ENCODE measurements around the gene ARPC5.
A peak's percentile ranks its signal among the peaks of the same experiment; 100 is the strongest.
"Not testable (repeated sequence)": the region's sequence is repeated elsewhere in the genome, so short reads cannot be mapped to it uniquely, and the experiment has no call there.

Gene ARPC5

GRCh38 chr1:183635606-183636333, at the start of gene ARPC5:
Gene ARPC5 (minus strand): TSS chr1:183635783. CDS start chr1:183635659, 124 bp downstream.
- peak; percentile 89 to 93 (median 92) for DNase-seq

GRCh38 chr1:183685112-183685713, 49.6 kb upstream of the ARPC5 start:
- DNase-seq: peak in 4 of 6 experiments; percentile 0 to 64 (median 40)

DNA sequence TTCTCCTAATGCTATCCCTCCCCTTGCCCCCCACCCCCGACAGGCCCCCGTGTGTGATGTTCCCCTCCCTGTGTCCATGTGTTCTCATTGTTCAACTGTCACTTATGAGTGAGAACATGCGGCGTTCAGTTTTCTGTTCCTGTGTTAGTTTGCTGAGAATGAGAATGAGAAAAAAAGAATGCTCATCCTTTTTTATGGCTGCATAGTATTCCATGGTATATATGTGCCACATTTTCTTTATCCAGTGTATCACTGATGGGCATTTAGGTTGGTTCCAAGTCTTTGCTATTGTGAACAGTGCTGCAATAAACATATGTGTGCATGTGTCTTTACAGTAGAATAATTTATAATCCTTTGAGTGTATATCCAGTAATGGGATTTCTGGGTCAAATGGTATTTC, 43.8 kb upstream of the ARPC5 start:
- DNase-seq: not testable (repeated sequence)

GRCh38 chr1:183678819-183679218, 43.2 kb upstream of the ARPC5 start:
- no peak for DNase-seq

GRCh38 chr1:183676586-183677189, 41.1 kb upstream of the ARPC5 start:
- DNase-seq: no peak

GRCh38 chr1:183675883-183676585, 40.5 kb upstream of the ARPC5 start:
- DNase-seq: no peak

GRCh38 chr1:183675381-183675780, 39.8 kb upstream of the ARPC5 start:
- DNase-seq: no peak

DNA sequence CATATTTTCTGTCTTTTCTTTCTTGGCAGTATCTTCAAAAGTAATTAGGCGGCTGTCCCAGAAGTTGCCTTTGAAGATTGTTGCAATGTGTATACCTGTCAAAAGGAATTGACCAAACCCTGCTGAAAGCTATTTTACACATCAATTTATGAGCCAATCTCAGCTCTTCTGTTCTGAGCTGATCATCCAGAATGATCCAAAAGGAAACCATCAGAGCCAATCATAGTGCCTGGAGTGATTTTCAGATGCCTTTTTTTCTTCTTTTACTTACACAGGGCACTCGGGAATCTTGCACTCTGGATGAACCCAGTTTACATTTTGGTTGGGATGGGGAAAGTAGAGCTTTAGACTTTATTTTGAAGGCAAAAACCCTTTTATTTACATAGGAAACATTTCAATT, 39.3 kb upstream of the ARPC5 start:
- no peak for DNase-seq

GRCh38 chr1:183674339-183674738, 38.8 kb upstream of the ARPC5 start:
- DNase-seq: no peak

- no peak for DNase-seq
These were observed 38.2 kb upstream of the ARPC5 start for GRCh38 chr1:183673605-183674323.

DNA sequence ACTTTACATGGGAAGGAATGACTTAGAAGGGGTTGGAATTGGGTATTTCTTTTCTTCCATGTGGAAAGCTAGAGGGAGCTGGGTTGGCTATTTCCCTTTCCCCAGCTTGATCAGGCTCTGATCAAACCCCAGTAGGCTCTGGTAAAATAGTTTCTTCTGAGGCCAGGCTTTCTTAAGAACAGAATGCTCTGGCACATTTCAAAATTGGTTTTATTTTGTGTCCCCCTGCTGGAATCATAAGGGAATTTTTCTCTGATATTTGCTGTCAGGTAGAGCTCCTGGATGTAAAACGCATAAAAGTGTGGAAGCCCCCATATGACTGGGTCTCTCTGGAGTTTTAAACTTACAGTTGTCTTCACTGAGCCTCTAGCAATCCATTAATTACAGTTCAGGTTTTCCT, 34.6 kb upstream of the ARPC5 start:
- no peak for DNase-seq

DNA sequence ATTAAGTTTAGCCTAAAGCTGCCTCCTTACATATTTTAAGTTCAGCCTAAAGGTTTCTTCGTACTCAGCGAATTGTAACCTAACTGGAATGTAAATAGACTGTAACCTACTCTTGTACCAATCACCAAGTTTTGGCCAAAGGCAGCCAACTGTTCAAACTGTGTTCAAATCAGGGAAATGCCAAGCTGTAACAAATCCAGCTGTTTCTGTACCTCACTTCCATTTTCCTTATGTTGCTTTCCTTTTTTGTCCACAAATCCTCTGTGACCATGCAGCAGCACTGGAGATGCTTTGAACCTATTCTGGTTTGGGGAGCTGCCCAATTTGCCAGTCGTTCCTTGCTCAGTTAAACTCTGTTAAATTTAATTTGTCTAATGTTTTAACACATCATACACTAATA, 20.8 kb upstream of the ARPC5 start:
- no peak for DNase-seq

DNA sequence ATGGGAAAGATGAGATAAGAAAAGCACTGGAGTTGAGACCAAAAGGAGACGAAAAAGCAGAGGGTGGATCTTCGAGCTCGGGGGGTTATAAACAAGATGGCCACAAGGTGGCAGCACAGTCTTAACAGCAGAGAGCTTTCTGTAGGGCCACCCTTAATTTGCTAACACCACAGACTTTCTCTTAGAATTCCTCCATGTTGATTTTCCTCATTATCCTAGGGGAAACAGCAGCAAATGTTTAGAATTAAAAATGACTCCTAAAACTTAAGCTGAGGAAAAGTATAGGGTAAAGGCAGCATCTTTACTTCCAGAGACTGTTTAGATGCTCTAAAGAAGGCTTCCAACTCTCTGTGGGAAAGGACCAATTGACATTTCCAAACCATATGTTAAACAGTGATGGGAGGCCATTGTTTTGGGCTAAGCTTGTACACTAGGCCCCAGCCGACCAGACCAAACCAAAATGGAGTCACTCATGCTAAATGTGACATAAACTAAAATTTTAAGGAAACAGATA, 20.0 kb upstream of the ARPC5 start:
- peak; percentile 23 to 80 (median 54) for DNase-seq

- no peak for DNase-seq
These were observed 19.1 kb upstream of the ARPC5 start for GRCh38 chr1:183654706-183655105.

GRCh38 chr1:183653876-183654451, 18.4 kb upstream of the ARPC5 start:
- DNase-seq: no peak

DNA sequence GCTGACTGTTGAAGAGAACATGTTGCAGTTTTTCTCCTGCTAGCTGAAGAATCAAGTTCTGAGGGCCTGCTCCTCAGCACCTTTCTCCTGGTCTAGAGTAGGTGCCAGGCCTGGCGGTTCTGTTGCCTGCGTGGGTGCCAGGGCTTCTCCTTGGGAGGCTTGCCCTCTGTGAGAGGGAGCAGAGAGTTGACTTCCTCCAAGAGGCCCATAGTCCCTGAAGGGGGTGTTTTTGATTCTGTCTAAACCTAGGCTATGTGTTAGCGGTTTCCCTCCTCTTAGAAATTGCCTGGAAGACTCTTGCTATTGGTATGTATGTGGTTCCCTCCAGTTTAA, 17.8 kb upstream of the ARPC5 start:
- DNase-seq: no peak

GRCh38 chr1:183652547-183653461, 17.2 kb upstream of the ARPC5 start, which contains the start of gene APOBEC4:
Gene APOBEC4 (minus strand): TSS chr1:183653316. CDS start chr1:183648781, 4,535 bp downstream.
- peak in 1 of 6 experiments; percentile 5 for DNase-seq

DNA sequence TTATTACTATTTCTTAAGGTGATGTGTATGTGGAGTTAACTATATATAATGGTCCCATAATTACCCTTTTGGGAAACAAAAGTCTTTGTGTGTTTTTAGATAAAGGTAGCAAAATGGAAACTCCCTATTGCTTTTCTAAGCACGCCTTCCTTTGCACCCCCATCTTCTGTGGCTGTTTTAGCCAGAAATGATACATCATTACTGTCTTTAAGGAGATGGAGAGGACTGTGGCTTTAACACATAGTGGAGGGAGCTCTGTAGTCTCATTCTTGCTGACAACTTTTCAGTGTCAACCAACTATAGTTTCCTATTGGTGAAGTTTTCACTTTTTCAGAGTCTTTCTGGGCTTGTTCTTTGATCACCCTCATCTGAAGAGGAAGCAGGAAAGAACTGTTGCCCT, 16.5 kb upstream of the ARPC5 start:
- peak in 1 of 6 experiments; percentile 36 for DNase-seq

GRCh38 chr1:183651612-183652011, 16.0 kb upstream of the ARPC5 start:
- no peak for DNase-seq

- DNase-seq: no peak
These were observed 12.5 kb upstream of the ARPC5 start for GRCh38 chr1:183648042-183648441.

DNA sequence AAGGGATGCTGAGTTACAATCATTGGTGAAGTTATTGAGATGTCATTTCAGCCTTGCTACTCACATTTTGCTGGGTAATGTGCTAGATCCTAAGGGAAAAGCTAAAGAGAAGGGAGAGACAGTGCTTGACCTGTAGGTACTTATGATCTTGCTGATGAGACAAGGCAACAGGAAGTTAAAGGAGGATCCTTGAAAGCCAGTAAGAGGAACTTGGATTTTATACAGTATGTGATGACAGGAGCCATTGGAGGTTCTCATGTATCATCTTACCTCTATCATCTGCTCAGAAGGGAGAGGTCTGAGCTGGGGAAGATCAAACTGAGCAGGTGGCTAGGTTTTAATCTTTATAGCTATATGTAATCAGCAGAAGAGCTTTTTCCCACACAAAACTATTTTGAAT, 11.2 kb upstream of the ARPC5 start:
- DNase-seq: no peak

Measured in stimulated activated naive CD4-positive, alpha-beta T cell (primary cell).